Progenitor cell of endocrine pancreas (in vitro differentiated cells): Measurements from ENCODE around the gene HK2. TPM values are rescaled to one million over a fixed set of nuclear protein-coding genes. Genes with fewer than 3 reads are reported as not detected.

ENCODE experiments used
- DNase-seq: peaks from one replicate; pipeline ENCODE4 v3.0.0; 2021; ENCODE audit warnings: low spot score; ENCODE audit not compliant: unreplicated experiment
- H3K27ac Mint-ChIP-seq: 2 replicates; pipeline ENCODE4 v1.8.0; 2021; ENCODE audit warnings: mild to moderate bottlenecking, moderate library complexity, mixed read lengths
- H3K27me3 Mint-ChIP-seq: 2 replicates; pipeline ENCODE4 v1.8.0; 2021; ENCODE audit warnings: mixed read lengths
- H3K36me3 Mint-ChIP-seq: 2 replicates; pipeline ENCODE4 v1.8.0; 2022; ENCODE audit warnings: mixed read lengths; ENCODE audit not compliant: insufficient read depth
- H3K4me1 Mint-ChIP-seq: 2 replicates; pipeline ENCODE4 v1.8.0; 2021; ENCODE audit warnings: low read depth, mixed read lengths
- H3K4me3 Mint-ChIP-seq: 2 replicates; pipeline ENCODE4 v1.8.0; 2021; ENCODE audit warnings: low read depth, mild to moderate bottlenecking, moderate library complexity, mixed read lengths
- H3K9me3 Mint-ChIP-seq: 2 replicates; pipeline ENCODE4 v1.8.0; 2021; ENCODE audit warnings: low read depth, mixed read lengths
- CTCF ChIP-seq: fragments of 200-600 bp; sonication (generic); IDR thresholded peaks from one replicate; pipeline ENCODE4 v1.5.0; 2021; ENCODE audit warnings: antibody characterized with exemption, mild to moderate bottlenecking; ENCODE audit not compliant: unreplicated experiment
- total RNA-seq: library from RNA; stranded (reverse); gene quantifications from 2 replicates; pipeline ENCODE4 v1.2.1, GENCODE V29; 2021

Gene HK2
- total RNA-seq, 1 donor from 2014 or later = 18.2 TPM

GRCh38 chr2:74917702-74918619 lies 84.0 kb downstream of the HK2 start:
- DNase-seq = no peak
- H3K27me3 Mint-ChIP-seq = peaks cover 42% of the 10 kb centered on the region

GRCh38 chr2:74919827-74920226 lies 85.9 kb downstream of the HK2 start:
- H3K9me3 Mint-ChIP-seq = no peaks in the 10 kb centered on the region
- no peaks in the 10 kb centered on the region for H3K36me3 Mint-ChIP-seq
- peak; percentile 94 for TF ChIP-seq CTCF
- H3K27ac Mint-ChIP-seq = no peak overlapping the region
- peak; percentile 90 for DNase-seq
- peaks cover 36% of the 10 kb centered on the region for H3K27me3 Mint-ChIP-seq
- H3K4me3 Mint-ChIP-seq = peak overlapping the region; percentile 73
- no peaks in the 10 kb centered on the region for H3K4me1 Mint-ChIP-seq

More at GRCh38 chr2:74917702-74918619, 84.0 kb downstream of the HK2 start:
- H3K36me3 Mint-ChIP-seq = no peaks in the 10 kb centered on the region
- H3K4me3 Mint-ChIP-seq = no peak overlapping the region
- TF ChIP-seq CTCF = peak; percentile 20
- H3K9me3 Mint-ChIP-seq = no peaks in the 10 kb centered on the region
- no peak overlapping the region for H3K27ac Mint-ChIP-seq
- no peaks in the 10 kb centered on the region for H3K4me1 Mint-ChIP-seq

GRCh38 chr2:74921236-74921736 lies 87.4 kb downstream of the HK2 start:
- peaks cover 4% of the 10 kb centered on the region for H3K4me1 Mint-ChIP-seq
- no peaks in the 10 kb centered on the region for H3K36me3 Mint-ChIP-seq
- no peaks in the 10 kb centered on the region for H3K9me3 Mint-ChIP-seq
- peaks cover 32% of the 10 kb centered on the region for H3K27me3 Mint-ChIP-seq
- no peak for DNase-seq
- TF ChIP-seq CTCF = no peak
- H3K4me3 Mint-ChIP-seq = peak overlapping the region; percentile 17
- H3K27ac Mint-ChIP-seq = no peak overlapping the region

GRCh38 chr2:74922592-74923227 lies 88.8 kb downstream of the HK2 start:
- no peak for DNase-seq
- Mint-ChIP-seq H3K4me1 (peaks cover 4% of the 10 kb centered on the region), H3K27ac (no peak overlapping the region), H3K27me3 (peaks cover 23% of the 10 kb centered on the region), H3K9me3 (no peaks in the 10 kb centered on the region), H3K36me3 (no peaks in the 10 kb centered on the region), H3K4me3 (no peak overlapping the region)
- TF ChIP-seq CTCF = no peak

GRCh38 chr2:74924463-74925265 lies 90.7 kb downstream of the HK2 start:
- Mint-ChIP-seq H3K4me3 (no peak overlapping the region), H3K27ac (no peak overlapping the region), H3K4me1 (peaks cover 4% of the 10 kb centered on the region), H3K36me3 (no peaks in the 10 kb centered on the region), H3K27me3 (peaks cover 6% of the 10 kb centered on the region), H3K9me3 (no peaks in the 10 kb centered on the region)
- no peak for DNase-seq
- no peak for TF ChIP-seq CTCF
